ENCODE measurements around the gene TXNDC2. TPM values are rescaled to one million over a fixed set of nuclear protein-coding genes. Genes with fewer than 3 reads are reported as not detected.

Gene TXNDC2
- total and polyA plus RNA-seq, 9 of the 15 experiments (the other 6 are each of a cell fraction or from before 2014, with no cell fraction given) = 1.2 to 4.9 (median 2.3) TPM

DNA sequence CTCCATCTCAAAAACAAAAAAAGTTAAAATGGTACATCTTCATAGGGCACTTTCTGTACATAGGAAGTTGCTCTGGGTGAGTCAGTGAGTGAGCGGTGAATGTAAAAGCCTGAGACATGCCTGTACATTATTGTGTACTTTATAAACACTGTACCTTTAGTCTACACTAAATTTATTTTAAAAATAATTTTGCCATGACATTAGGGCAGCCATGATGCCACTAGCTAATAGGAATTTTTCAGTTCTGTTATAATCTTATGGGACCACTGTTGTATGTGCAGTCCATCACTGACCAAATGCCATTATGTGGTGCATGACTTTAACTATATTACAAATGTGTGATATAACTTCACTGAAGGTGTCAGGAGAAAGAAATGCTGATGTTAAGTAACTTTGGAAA lies 11.0 kb upstream of the TXNDC2 start (continued):
- TF ChIP-seq CTCFL (IDR thresholded peaks at IDR 0.05; ENCODE audit: borderline replicate concordance, insufficient read depth, low read depth, low read length, poor library complexity, severe bottlenecking) (no peak), NR2C1 (IDR thresholded peaks at IDR 0.05) (no peak), NR2C1 (tag; IDR thresholded peaks at IDR 0.05) (peak; percentile 62), ZNF3 (CRISPR knock-in tag; IDR thresholded peaks at IDR 0.05) (no peak), MECOM (CRISPR knock-in tag; IDR thresholded peaks at IDR 0.05) (peak; percentile 85), NUFIP1 (IDR thresholded peaks at IDR 0.05; ENCODE audit: partially characterized antibody) (no peak), POLR2AphosphoS5 (IDR thresholded peaks at IDR 0.05; ENCODE audit: control insufficient read depth, insufficient read depth, low read depth, low read length) (no peak), ZBTB43 (CRISPR knock-in tag; IDR thresholded peaks at IDR 0.05) (no peak), POLR2H (tag; IDR thresholded peaks at IDR 0.05; ENCODE audit: low read depth) (no peak), EHMT2 (IDR thresholded peaks at IDR 0.05) (no peak), ZBTB9 (CRISPR knock-in tag; IDR thresholded peaks at IDR 0.05) (peak; percentile 75; the same call in 1 of the 2 replicates), ZNF79 (CRISPR knock-in tag; IDR thresholded peaks at IDR 0.05; ENCODE audit: low read depth) (no peak), RFX7 (CRISPR knock-in tag; IDR thresholded peaks at IDR 0.05) (no peak), ATF4 (CRISPR knock-in tag; IDR thresholded peaks at IDR 0.05) (0 out of 2 replicates have a peak, but pooled peaks have one; percentile 12), ZBTB17 (CRISPR knock-in tag; IDR thresholded peaks at IDR 0.05) (peak; percentile 45; the same call in 1 of the 2 replicates), ZNF316 (IDR thresholded peaks at IDR 0.05) (0 out of 2 replicates have a peak, but pooled peaks have one; percentile 18)
- TF ChIP-seq, protein P1, sequence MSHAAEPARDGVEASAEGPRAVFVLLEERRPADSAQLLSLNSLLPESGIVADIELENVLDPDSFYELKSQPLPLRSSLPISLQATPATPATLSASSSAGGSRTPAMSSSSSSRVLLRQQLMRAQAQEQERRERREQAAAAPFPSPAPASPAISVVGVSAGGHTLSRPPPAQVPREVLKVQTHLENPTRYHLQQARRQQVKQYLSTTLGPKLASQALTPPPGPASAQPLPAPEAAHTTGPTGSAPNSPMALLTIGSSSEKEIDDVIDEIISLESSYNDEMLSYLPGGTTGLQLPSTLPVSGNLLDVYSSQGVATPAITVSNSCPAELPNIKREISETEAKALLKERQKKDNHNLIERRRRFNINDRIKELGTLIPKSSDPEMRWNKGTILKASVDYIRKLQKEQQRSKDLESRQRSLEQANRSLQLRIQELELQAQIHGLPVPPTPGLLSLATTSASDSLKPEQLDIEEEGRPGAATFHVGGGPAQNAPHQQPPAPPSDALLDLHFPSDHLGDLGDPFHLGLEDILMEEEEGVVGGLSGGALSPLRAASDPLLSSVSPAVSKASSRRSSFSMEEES (CRISPR knock-in tag; IDR thresholded peaks at IDR 0.05) = no peak
- TF ChIP-seq, protein P2, sequence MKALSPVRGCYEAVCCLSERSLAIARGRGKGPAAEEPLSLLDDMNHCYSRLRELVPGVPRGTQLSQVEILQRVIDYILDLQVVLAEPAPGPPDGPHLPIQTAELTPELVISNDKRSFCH (CRISPR knock-in tag; IDR thresholded peaks at IDR 0.05) = peak; percentile 71; the same call in 1 of the 2 replicates
- TF ChIP-seq, protein P2 (tag; IDR thresholded peaks at IDR 0.05) = 0 out of 2 replicates have a peak, but pooled peaks have one; percentile 54

Measured in K562 (cell line).